Glutamatergic neuron (in vitro differentiated cells): ENCODE measurements around the gene BCL11A. TPM values are rescaled to one million over a fixed set of nuclear protein-coding genes. Genes with fewer than 3 reads are reported as not detected.

ENCODE experiments used
- DNase-seq: peaks from one replicate; pipeline ENCODE4 v3.0.0; 2022
- H3K27ac Mint-ChIP-seq: one replicate; pipeline ENCODE4 v1.8.0; 2020; ENCODE audit warnings: mild to moderate bottlenecking, mixed read lengths, inconsistent platforms; ENCODE audit not compliant: unreplicated experiment
- H3K27me3 Mint-ChIP-seq: one replicate; pipeline ENCODE4 v1.8.0; 2020; ENCODE audit warnings: mild to moderate bottlenecking, moderate library complexity, mixed read lengths, inconsistent platforms; ENCODE audit not compliant: unreplicated experiment
- H3K36me3 Mint-ChIP-seq: one replicate; pipeline ENCODE4 v1.8.0; 2020; ENCODE audit warnings: mild to moderate bottlenecking, mixed read lengths, inconsistent platforms; ENCODE audit not compliant: unreplicated experiment
- H3K4me1 Mint-ChIP-seq: one replicate; pipeline ENCODE4 v1.8.0; 2020; ENCODE audit warnings: mild to moderate bottlenecking, low read depth, mixed read lengths, inconsistent platforms; ENCODE audit not compliant: unreplicated experiment
- H3K4me3 Mint-ChIP-seq: one replicate; pipeline ENCODE4 v1.8.0; 2020; ENCODE audit warnings: mild to moderate bottlenecking, mixed read lengths, inconsistent platforms; ENCODE audit not compliant: unreplicated experiment
- H3K9me3 Mint-ChIP-seq: one replicate; pipeline ENCODE4 v1.8.0; 2020; ENCODE audit warnings: mild to moderate bottlenecking, moderate library complexity, mixed read lengths, inconsistent platforms; ENCODE audit not compliant: unreplicated experiment
- CTCF ChIP-seq: fragments of 200-600 bp; sonication (generic); IDR thresholded peaks from one replicate; pipeline ENCODE4 v1.5.0; 2021; ENCODE audit not compliant: partially characterized antibody, unreplicated experiment
- total RNA-seq: library from RNA; stranded (reverse); fragmentation: NEBNext Ultra II Directional; extraction: Animal tissue kit (Norgen Biotek cat#: 25700); gene quantifications from one replicate; pipeline ENCODE4 v1.2.1, GENCODE V29; 2021; ENCODE audit not compliant: unreplicated experiment

Gene BCL11A
- total RNA-seq, 1 donor from 2014 or later, result 29.1 TPM

- no peak for DNase-seq
- Mint-ChIP-seq H3K36me3 (no peaks in the 10 kb centered on the region), H3K27ac (no peak overlapping the region), H3K4me3 (no peak overlapping the region), H3K4me1 (peaks cover 10% of the 10 kb centered on the region), H3K27me3 (peaks cover 4% of the 10 kb centered on the region), H3K9me3 (peaks cover 2% of the 10 kb centered on the region)
- TF ChIP-seq CTCF, result no peak
Observed at GRCh38 chr2:60478660-60479059, 74.8 kb downstream of the BCL11A start.

GRCh38 chr2:60476206-60476954 is 77.1 kb downstream of the BCL11A start:
- no peaks in the 10 kb centered on the region for H3K36me3 Mint-ChIP-seq
- TF ChIP-seq CTCF, result no peak
- peaks cover 2% of the 10 kb centered on the region for H3K9me3 Mint-ChIP-seq
- DNase-seq, result no peak
- H3K4me3 Mint-ChIP-seq, result no peak overlapping the region
- H3K27ac Mint-ChIP-seq, result no peak overlapping the region
- peaks cover 23% of the 10 kb centered on the region for H3K4me1 Mint-ChIP-seq
- H3K27me3 Mint-ChIP-seq, result peaks cover 2% of the 10 kb centered on the region

- Mint-ChIP-seq H3K36me3 (no peaks in the 10 kb centered on the region), H3K4me3 (no peak overlapping the region), H3K27ac (no peak overlapping the region), H3K4me1 (peaks cover 31% of the 10 kb centered on the region), H3K27me3 (peaks cover 2% of the 10 kb centered on the region), H3K9me3 (peaks cover 2% of the 10 kb centered on the region)
- DNase-seq, result no peak
- TF ChIP-seq CTCF, result no peak
Observed at GRCh38 chr2:60475123-60475830, 78.2 kb downstream of the BCL11A start.

GRCh38 chr2:60474301-60474700 is 79.2 kb downstream of the BCL11A start:
- DNase-seq, result no peak
- Mint-ChIP-seq H3K27me3 (peaks cover 2% of the 10 kb centered on the region), H3K4me3 (no peak overlapping the region), H3K36me3 (no peaks in the 10 kb centered on the region), H3K9me3 (peaks cover under 1% of the 10 kb centered on the region), H3K27ac (no peak overlapping the region), H3K4me1 (peaks cover 33% of the 10 kb centered on the region)
- TF ChIP-seq CTCF, result no peak

- DNase-seq, result no peak
- no peaks in the 10 kb centered on the region for H3K36me3 Mint-ChIP-seq
- no peak overlapping the region for H3K4me3 Mint-ChIP-seq
- H3K4me1 Mint-ChIP-seq, result peaks cover 31% of the 10 kb centered on the region
- H3K27ac Mint-ChIP-seq, result no peak overlapping the region
- peaks cover 2% of the 10 kb centered on the region for H3K27me3 Mint-ChIP-seq
- H3K9me3 Mint-ChIP-seq, result no peaks in the 10 kb centered on the region
- TF ChIP-seq CTCF, result no peak
Observed at GRCh38 chr2:60473546-60473945, 79.9 kb downstream of the BCL11A start.
